Tibial nerve (tissue), 4 donors: Measurements from ENCODE around the gene SREBF2.

Experiments used
- CTCF ChIP-seq, 5 experiments: fragments of 200-600 bp in 3 of 5; fragments of 450-650 bp in 2 of 5; sonication (generic) in 3 of 5; IDR thresholded peaks; one replicate each; pipeline ENCODE4 v1.5.1; 2016 to 2019; ENCODE audit warnings: antibody characterized with exemption in 5 of 5, mild to moderate bottlenecking in 3 of 5, moderate library complexity in 2 of 5
- EP300 ChIP-seq, 2 donors: sonication (generic); formaldehyde crosslinking; IDR thresholded peaks; one replicate each; pipeline ENCODE4 v1.6.1; 2017; ENCODE audit warnings: antibody characterized with exemption in 2 of 2, mild to moderate bottlenecking in 1 of 2
- POLR2A ChIP-seq, 2 donors: fragments of 450-650 bp; IDR thresholded peaks; one replicate each; pipeline ENCODE4 v1.6.1; 2017; ENCODE audit warnings: antibody characterized with exemption in 2 of 2, mild to moderate bottlenecking in 2 of 2, moderate library complexity in 2 of 2

DNA sequence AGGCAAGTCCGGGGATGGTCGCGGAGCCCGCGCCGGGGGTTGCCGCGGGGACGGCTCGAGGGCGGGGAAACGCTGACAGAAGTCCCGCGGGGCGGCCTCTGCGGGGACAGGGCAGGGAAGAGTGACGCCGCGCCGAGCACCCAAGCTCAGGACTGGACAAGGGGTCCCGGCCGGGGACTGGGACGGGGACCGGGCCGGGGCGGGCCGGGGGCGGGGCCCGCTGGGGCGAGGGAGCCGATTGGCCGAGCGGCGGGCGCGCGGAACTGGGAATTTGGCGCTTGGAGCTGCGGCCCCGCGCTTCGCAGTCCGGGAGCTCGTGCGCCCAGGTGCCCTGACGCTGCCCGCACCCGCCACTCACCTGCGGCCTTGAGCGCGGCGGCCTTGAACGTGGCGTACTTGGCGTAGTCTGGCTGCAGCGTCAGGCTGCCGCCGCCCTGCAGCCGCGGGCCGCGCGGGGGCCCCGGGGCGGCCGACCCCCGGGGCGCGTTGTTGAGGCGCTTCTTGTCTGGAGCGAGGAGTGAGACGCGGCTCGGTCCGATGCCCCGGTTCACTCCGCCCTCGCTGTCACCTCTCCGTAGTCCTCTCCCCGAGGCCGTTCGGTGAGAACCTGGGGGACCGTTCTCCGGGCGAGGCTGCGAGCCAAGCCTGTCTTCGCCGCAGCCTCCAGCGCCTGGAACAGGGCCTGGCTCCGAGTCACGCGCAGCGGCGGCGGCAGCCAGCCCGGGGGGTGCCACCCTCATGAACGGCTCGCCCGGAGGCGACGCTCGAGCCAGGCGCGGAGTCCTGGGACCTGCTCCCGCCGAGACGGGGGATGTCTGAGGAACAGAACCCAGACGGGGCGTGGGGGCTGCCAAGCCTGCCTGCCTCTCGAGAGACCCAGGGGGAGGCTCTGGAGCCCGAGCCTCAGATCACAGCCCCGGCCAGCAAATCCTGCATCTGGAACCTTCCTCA is 77.4 kb downstream of the SREBF2 start:
- TF ChIP-seq CTCF (IDR thresholded peaks at IDR 0.05) (no peak), POLR2A (IDR thresholded peaks at IDR 0.05) (no peak), EP300 (IDR thresholded peaks at IDR 0.05) (no peak)
